Stomach (tissue), 9 donors: Measurements from ENCODE around the gene CHD8. TPM values are rescaled to one million over a fixed set of nuclear protein-coding genes. Genes with fewer than 3 reads are reported as not detected.
"Not testable (repeated sequence)": the region's sequence is repeated elsewhere in the genome, so short reads cannot be mapped to it uniquely, and the experiment has no call there.

Experiments
- DNase-seq, 2 donors: peaks; one replicate each; pipeline versions ENCODE4 v3.0.0 to v3.0.0-alpha.2; 2013 to 2019
- H3K27ac ChIP-seq, 5 donors: fragments of 200-600 bp in 4 of 5; sonication (generic) in 4 of 5; one replicate each; pipeline ENCODE4 v1.5.1; 2013 to 2019; ENCODE audit warnings: mild to moderate bottlenecking in 1 of 5, moderate library complexity in 1 of 5
- H3K27me3 ChIP-seq, 3 donors: fragments of 200-600 bp; sonication (generic); one replicate each; pipeline ENCODE4 v1.5.1; 2017 to 2019; ENCODE audit warnings: mixed run types in 1 of 3
- H3K36me3 ChIP-seq, 4 donors: fragments of 200-600 bp; sonication (generic); 1 replicate in 3 of 4; 2 replicates in 1 of 4; pipeline ENCODE4 v1.5.1; 2016 to 2019
- H3K4me1 ChIP-seq, 4 donors: fragments of 200-600 bp; sonication (generic); one replicate each; pipeline ENCODE4 v1.5.1; 2016 to 2019
- H3K4me3 ChIP-seq, 4 donors: fragments of 200-600 bp; sonication (generic) in 3 of 4; one replicate each; pipeline ENCODE4 v1.5.1; 2016 to 2019; ENCODE audit warnings: mild to moderate bottlenecking in 1 of 4
- H3K9me3 ChIP-seq, 4 donors: fragments of 200-600 bp; sonication (generic); one replicate each; pipeline ENCODE4 v1.5.1; 2016 to 2019
- CTCF ChIP-seq, 7 experiments: fragments of 450-650 bp in 4 of 7; fragments of 200-600 bp in 3 of 7; sonication (generic) in 3 of 7; IDR thresholded peaks; one replicate each; pipeline ENCODE4 v1.5.1; 2016 to 2019; ENCODE audit warnings: antibody characterized with exemption in 7 of 7, control low read depth in 2 of 7, mild to moderate bottlenecking in 1 of 7
- EP300 ChIP-seq: sonication (generic); formaldehyde crosslinking; IDR thresholded peaks from one replicate; pipeline ENCODE4 v1.6.1; 2017; ENCODE audit warnings: antibody characterized with exemption
- POLR2A ChIP-seq, 4 donors: fragments of 450-650 bp; IDR thresholded peaks; one replicate each; pipeline ENCODE4 v1.6.1; 2016; ENCODE audit warnings: antibody characterized with exemption in 4 of 4, control low read depth in 2 of 4, mild to moderate bottlenecking in 1 of 4, moderate library complexity in 1 of 4
- POLR2AphosphoS5 ChIP-seq, 3 donors: sonication (generic); formaldehyde crosslinking; IDR thresholded peaks; one replicate each; pipeline ENCODE4 v1.6.1; 2016; ENCODE audit warnings: antibody characterized with exemption in 3 of 3
- WGBS, 5 donors: extraction: QIAGEN DNeasy Blood & Tissue Kit in 3 of 5; methylation state at CpG; one replicate each; pipeline versions ENCODE4 v1.1.5 to v1.1.7; 2013 to 2018; 5-methylcytosine and 5-hydroxymethylcytosine counted together
- intact Hi-C: fragments of 100-400 bp; cut with DNase I; formaldehyde crosslinking; loops from one replicate; pipeline ENCODE4 v1.15.1; 2023; ENCODE audit warnings: low total_unique reads
- polyA plus RNA-seq, 3 donors: library from polyadenylated mRNA; stranded (reverse); fragments of 200-250 nt; gene quantifications; one replicate each; pipeline ENCODE4 v1.2.3, GENCODE V29; 2013
- total RNA-seq, 5 donors: library from RNA; depleted of rRNA; stranded (reverse); fragments of >200 nt; gene quantifications; one replicate each; pipeline versions ENCODE4 v1.1.0 to v1.2.3, GENCODE V29; 2014 to 2016
- donor health status: healthy with polysubstance abuse.
- donor health status: Bipolar disorder and iron deficiency.
- donor health status: healthy.

The CHD8 gene
- total and polyA plus RNA-seq, 8 donors: 13.6 to 117 (median 42.8) TPM

GRCh38 chr14:21467616-21468015 is 11.7 kb upstream of the CHD8 start:
- Histone ChIP-seq H3K36me3 (peaks cover 35 to 96% (median 72%) of the 10 kb centered on the region in 4 donors), H3K4me1 (no peaks in the 10 kb centered on the region), H3K4me3 (no peak overlapping the region), H3K27ac (no peak overlapping the region), H3K27me3 (no peaks in the 10 kb centered on the region), H3K9me3 (no peaks in the 10 kb centered on the region)
- TF ChIP-seq EP300: no peak
- DNase-seq: peak in 1 of 2 donors; percentile 36
- intact Hi-C loops: no loop called here
- WGBS, 5 donors: 62 to 90% (median 80%) methylated on average over 1 of the region's 1 CpG

- Histone ChIP-seq H3K4me3 (peak overlapping the region; percentile 77 to 89 (median 81)), H3K36me3 (peaks cover 0 to 25% (median 22%) of the 10 kb centered on the region in 4 donors), H3K27me3 (no peaks in the 10 kb centered on the region), H3K4me1 (peaks cover 19 to 50% (median 38%) of the 10 kb centered on the region in 4 donors), H3K9me3 (no peaks in the 10 kb centered on the region), H3K27ac (peak overlapping the region; percentile 93 to 97 (median 95))
- intact Hi-C loops: no loop called here
- TF ChIP-seq POLR2A (IDR thresholded peaks at IDR 0.05) (no peak), EP300 (no peak), CTCF (IDR thresholded peaks at IDR 0.05) (no peak), POLR2AphosphoS5 (IDR thresholded peaks at IDR 0.05) (no peak)
- DNase-seq: no peak
- 0 to 1% (median 0%) methylated on average over 12 to 17 of the region's 17 CpGs for WGBS, 5 donors
Measured at GRCh38 chr14:21455592-21455911, 371 bp downstream of the CHD8 start.

GRCh38 chr14:21454843-21455544 is 929 bp downstream of the CHD8 start:
- H3K36me3 ChIP-seq: peaks cover 0 to 20% (median 16%) of the 10 kb centered on the region in 4 donors

GRCh38 chr14:21449899-21450216 is 6.1 kb downstream of the CHD8 start:
- no peak for DNase-seq
- no peak overlapping the region for H3K27ac ChIP-seq
- H3K4me3 ChIP-seq: no peak overlapping the region
- 73 to 90% (median 85%) methylated on average over 1 of the region's 1 CpG for WGBS, 5 donors
- H3K9me3 ChIP-seq: no peaks in the 10 kb centered on the region
- peaks cover 33 to 74% (median 60%) of the 10 kb centered on the region in 4 donors for H3K4me1 ChIP-seq
- no peak for TF ChIP-seq CTCF (IDR thresholded peaks at IDR 0.05)
- no peak for TF ChIP-seq POLR2A (IDR thresholded peaks at IDR 0.05)
- peaks cover 0 to 8% (median 8%) of the 10 kb centered on the region in 4 donors for H3K36me3 ChIP-seq
- intact Hi-C loops: no loop called here
- no peaks in the 10 kb centered on the region for H3K27me3 ChIP-seq

More at GRCh38 chr14:21454843-21455544, 929 bp downstream of the CHD8 start:
- TF ChIP-seq EP300 (no peak), CTCF (IDR thresholded peaks at IDR 0.05) (no peak)
- Histone ChIP-seq H3K27me3 (no peaks in the 10 kb centered on the region), H3K9me3 (no peaks in the 10 kb centered on the region), H3K27ac (peak overlapping the region; percentile 93 to 97 (median 95)), H3K4me1 (peaks cover 20 to 54% (median 42%) of the 10 kb centered on the region in 4 donors), H3K4me3 (peak overlapping the region; percentile 77 to 89 (median 81))
- DNase-seq: peak in 1 of 2 donors; percentile 32
- 13 to 25% (median 16%) methylated on average over 15 of the region's 15 CpGs for WGBS, 5 donors
- intact Hi-C loops: no loop called here

- 74 to 92% (median 82%) methylated on average over 1 of the region's 1 CpG; no CpG with 5 or more reads in 1 of the 5 donors for WGBS, 5 donors
- peaks cover 4 to 21% (median 17%) of the 10 kb centered on the region in 4 donors for H3K4me1 ChIP-seq
- intact Hi-C loops, DNase-seq, H3K9me3 ChIP-seq, H3K27ac ChIP-seq, H3K27me3 ChIP-seq, H3K4me3 ChIP-seq, H3K36me3 ChIP-seq: not testable (repeated sequence)
Measured at GRCh38 chr14:21442657-21443056, 13.3 kb downstream of the CHD8 start.
